Stomach smooth muscle (tissue), 2 donors: ENCODE measurements around the gene TRMO.

Source experiments
- H3K27ac ChIP-seq: one replicate; pipeline ENCODE4 v1.7.0; 2013; ENCODE audit warnings: mild to moderate bottlenecking, low read length, inconsistent platforms
- H3K27me3 ChIP-seq, 2 donors: one replicate each; pipeline ENCODE4 v1.7.0; 2013; ENCODE audit warnings: low read length in 2 of 2; ENCODE audit not compliant: insufficient read depth in 2 of 2, control insufficient read depth in 1 of 2
- H3K36me3 ChIP-seq, 2 donors: one replicate each; pipeline ENCODE4 v1.7.0; 2013; ENCODE audit warnings: low read length in 2 of 2; ENCODE audit not compliant: control insufficient read depth in 2 of 2, insufficient read depth in 2 of 2
- H3K4me1 ChIP-seq: one replicate; pipeline ENCODE4 v1.7.0; 2013; ENCODE audit warnings: low read length; ENCODE audit not compliant: control insufficient read depth, insufficient read depth
- H3K4me3 ChIP-seq, 2 donors: one replicate each; pipeline ENCODE4 v1.7.0; 2013; ENCODE audit warnings: low read length in 2 of 2
- H3K9ac ChIP-seq, 2 donors: one replicate each; pipeline ENCODE4 v1.7.0; 2013; ENCODE audit warnings: low read length in 2 of 2, mild to moderate bottlenecking in 1 of 2
- H3K9me3 ChIP-seq, 2 donors: one replicate each; pipeline ENCODE4 v1.7.0; 2013; ENCODE audit warnings: low read length in 2 of 2; ENCODE audit not compliant: control insufficient read depth in 2 of 2
- donor health status: healthy.
- donor health status: Pancreatic carcinoma.

TRMO gene

DNA sequence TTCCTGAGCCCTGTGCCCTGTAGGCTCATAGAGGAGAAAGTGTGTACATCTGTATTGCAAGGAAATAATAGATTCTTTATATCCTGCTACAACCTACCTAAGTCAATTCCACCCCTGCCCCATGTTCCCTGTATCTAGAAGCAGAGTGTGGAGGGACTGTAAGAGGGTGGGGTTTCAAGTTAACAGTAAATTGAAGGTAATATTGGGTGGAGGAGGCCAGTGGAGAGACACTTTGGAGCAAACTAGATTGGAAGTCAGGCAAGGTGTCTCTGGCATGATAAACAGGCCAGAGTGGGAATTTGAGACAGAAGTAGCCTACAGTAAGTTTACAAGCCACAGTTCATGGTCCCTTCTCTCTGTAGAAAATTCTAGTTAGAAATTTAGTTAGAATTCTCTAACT is 17.9 kb upstream of the TRMO start:
- no peak overlapping the region for H3K27ac ChIP-seq
- H3K36me3 ChIP-seq, result no peaks in the 10 kb centered on the region
- H3K4me3 ChIP-seq, result no peak overlapping the region
- no peaks in the 10 kb centered on the region for H3K9me3 ChIP-seq
- no peaks in the 10 kb centered on the region for H3K4me1 ChIP-seq
- H3K27me3 ChIP-seq, result peaks cover 2 to 9% of the 10 kb centered on the region in 2 donors
- H3K9ac ChIP-seq, result no peak overlapping the region

DNA sequence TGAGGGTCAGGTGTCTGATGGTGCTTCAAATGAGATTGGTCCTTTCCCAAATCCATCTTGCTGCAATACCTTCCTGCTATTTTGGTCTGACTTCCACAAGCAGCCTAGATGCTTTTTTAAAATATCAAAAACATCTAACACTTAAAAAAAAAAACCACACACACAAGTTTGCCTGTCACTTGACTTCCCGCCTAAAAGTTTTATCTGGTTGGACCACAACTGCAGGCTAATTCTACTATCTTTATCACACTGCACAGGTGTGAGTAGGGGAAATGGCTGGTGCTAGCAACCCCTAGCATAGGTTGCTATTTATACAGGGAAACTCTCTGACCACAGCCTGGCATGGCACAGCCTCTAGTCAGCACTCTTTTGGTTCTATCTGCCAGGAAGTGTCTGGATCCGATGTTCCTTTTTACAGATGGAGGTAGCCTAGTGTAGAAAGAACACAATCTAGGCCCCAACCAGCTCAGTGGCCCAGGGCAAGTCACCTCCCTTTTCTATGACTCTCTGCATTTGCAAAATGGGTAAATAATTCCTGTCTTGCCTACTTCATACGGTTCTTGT is 15.9 kb upstream of the TRMO start, which contains the start of gene HEMGN:
TSS of gene HEMGN (minus strand) at position 92 of the 564 bp plus-strand sequence. CDS start at position 56, 36 bp downstream.
- Histone ChIP-seq H3K9me3 (no peaks in the 10 kb centered on the region), H3K4me1 (no peaks in the 10 kb centered on the region), H3K27me3 (peaks cover 0 to 15% of the 10 kb centered on the region in 2 donors), H3K4me3 (no peak within 1 kb of the TSS), H3K27ac (no peak within 1 kb of the TSS), H3K36me3 (no peaks in the 10 kb centered on the region), H3K9ac (no peak within 1 kb of the TSS)

GRCh38 chr9:97936998-97937397 is 14.7 kb upstream of the TRMO start:
- H3K27me3 ChIP-seq, result peaks cover 0 to 16% of the 10 kb centered on the region in 2 donors
- H3K4me1 ChIP-seq, result no peaks in the 10 kb centered on the region
- no peak overlapping the region for H3K4me3 ChIP-seq
- no peaks in the 10 kb centered on the region for H3K36me3 ChIP-seq
- H3K9me3 ChIP-seq, result no peaks in the 10 kb centered on the region
- no peak overlapping the region for H3K9ac ChIP-seq
- H3K27ac ChIP-seq, result no peak overlapping the region

DNA sequence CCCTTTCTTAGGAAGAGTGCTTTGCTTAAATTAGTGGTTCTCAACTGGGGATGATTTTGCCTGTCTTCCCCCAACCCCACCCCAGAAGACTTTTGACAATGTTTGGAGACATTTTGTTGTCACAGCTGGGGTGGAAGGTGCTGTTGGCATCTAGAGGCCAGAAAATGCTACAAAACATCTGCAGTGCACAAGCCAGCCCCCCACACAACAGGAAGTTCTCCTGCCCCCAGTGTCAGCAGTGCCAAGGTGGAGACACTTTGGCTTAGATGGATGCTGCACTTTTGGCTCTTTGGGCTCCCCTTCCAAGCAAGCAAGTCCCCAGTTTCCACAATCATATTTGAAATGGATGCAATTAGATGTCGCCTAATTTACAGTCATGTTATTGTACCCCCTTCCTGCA is 13.0 kb upstream of the TRMO start:
- no peak overlapping the region for H3K27ac ChIP-seq
- H3K36me3 ChIP-seq, result no peaks in the 10 kb centered on the region
- no peak overlapping the region for H3K9ac ChIP-seq
- peaks cover 3 to 20% of the 10 kb centered on the region in 2 donors for H3K27me3 ChIP-seq
- no peak overlapping the region for H3K4me3 ChIP-seq
- H3K9me3 ChIP-seq, result no peaks in the 10 kb centered on the region
- H3K4me1 ChIP-seq, result no peaks in the 10 kb centered on the region

DNA sequence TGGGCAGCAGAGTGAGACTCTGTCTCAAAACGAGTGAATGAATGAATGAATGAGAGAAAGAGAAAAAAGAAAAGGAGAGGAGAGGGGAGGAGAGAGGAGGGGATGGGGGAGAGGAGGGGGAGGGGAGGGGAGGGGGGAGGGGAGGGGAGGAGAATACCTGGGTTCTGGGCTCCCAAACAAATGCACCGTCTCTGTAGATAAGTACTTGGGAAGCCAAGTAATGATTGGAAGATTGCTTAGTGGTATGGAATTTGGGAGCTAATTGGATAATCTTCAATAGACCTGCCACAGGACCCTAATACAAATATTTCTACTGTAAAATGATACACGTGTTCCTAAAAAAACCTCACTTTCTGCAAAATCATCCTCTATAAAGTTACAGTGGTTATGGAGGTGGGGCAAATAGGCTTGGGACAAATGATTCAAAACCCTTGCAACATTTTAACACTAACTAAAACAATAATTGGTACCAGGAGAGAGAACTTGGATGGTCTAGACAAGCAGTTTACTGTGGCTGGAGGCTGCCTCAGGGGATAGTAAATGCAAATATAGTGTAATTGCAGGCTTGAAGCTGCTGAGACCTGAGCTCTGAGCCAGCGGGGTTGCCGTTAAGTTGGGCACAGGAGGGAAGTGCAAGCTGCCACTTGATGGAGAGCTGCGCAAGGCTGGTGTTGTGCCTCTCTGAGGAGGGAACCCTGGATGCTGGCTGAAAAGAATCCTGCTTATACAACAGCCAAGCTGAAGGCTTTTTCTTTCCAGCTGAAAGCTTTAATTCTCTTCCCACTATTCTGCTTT is 12.2 kb upstream of the TRMO start:
- no peak overlapping the region for H3K9ac ChIP-seq
- no peaks in the 10 kb centered on the region for H3K9me3 ChIP-seq
- no peaks in the 10 kb centered on the region for H3K36me3 ChIP-seq
- no peaks in the 10 kb centered on the region for H3K4me1 ChIP-seq
- H3K4me3 ChIP-seq, result no peak overlapping the region
- peaks cover 3 to 20% of the 10 kb centered on the region in 2 donors for H3K27me3 ChIP-seq
- H3K27ac ChIP-seq, result no peak overlapping the region

DNA sequence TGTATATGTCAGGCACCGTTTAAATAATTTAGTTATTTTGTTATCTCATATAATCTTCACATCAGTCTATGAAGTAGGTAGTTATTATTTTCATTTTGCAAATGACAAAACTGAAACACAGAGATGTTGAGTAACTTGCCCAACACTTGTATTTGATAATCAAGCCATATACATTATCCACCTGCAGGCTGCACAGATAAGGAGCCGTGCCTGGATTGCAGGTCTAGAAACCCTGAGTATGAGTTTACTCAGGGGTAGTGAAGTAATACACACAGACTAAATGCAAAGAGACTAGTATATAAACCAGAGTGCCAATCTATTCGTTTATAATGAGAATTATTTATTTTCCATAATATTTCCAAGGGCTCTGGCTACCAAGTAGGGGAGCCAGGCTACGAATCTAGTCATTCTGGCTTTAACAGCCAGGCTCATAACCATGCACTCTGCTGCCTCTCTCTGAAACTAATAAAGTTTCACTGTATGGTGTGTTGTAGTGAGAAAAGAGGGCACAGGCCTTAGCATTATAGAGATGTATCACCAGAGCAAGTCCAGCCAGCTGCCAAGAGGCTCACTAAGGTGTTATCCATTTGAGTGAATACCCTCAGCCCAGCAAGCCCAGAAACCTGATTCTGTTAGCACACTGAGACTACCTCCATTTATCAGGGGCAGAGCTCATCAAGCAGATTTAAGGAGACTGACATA is 11.1 kb upstream of the TRMO start:
- Histone ChIP-seq H3K4me1 (no peaks in the 10 kb centered on the region), H3K27me3 (peaks cover 3 to 20% of the 10 kb centered on the region in 2 donors), H3K9ac (no peak overlapping the region), H3K9me3 (no peaks in the 10 kb centered on the region), H3K4me3 (no peak overlapping the region), H3K27ac (no peak overlapping the region), H3K36me3 (no peaks in the 10 kb centered on the region)

- H3K4me3 ChIP-seq, result no peak overlapping the region
- no peaks in the 10 kb centered on the region for H3K36me3 ChIP-seq
- H3K9ac ChIP-seq, result no peak overlapping the region
- no peak overlapping the region for H3K27ac ChIP-seq
- H3K4me1 ChIP-seq, result no peaks in the 10 kb centered on the region
- no peaks in the 10 kb centered on the region for H3K9me3 ChIP-seq
- peaks cover 6 to 11% of the 10 kb centered on the region in 2 donors for H3K27me3 ChIP-seq
These were observed 8.7 kb upstream of the TRMO start for GRCh38 chr9:97930972-97931371.

DNA sequence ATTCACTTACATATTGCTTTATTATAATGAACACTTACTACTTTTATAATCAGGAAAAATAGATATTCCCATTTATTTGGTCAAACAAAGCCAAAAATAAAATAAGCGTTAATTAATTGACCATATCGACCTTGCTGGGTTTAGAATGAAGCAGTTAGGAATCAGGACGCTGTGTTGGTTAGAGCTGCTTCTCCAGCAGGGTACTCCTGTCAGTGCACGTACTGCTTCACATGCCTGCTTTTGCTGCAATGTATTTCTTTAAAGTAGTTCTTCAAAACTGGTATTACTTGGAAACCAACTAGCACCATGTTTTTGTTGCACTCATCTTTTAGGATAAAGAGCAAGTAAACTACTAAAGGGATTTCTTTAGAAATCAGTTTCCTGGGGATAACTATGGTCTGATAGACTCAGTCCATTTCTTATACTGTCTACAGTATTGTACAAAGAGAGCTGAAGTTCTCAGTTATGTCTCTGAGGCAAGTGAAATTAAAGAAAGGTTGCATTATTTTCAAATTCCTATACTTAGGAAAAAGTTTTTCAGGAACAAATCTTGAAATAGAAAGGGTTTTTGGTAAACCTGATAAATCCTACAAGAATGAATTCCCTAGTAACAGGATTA is 6.8 kb upstream of the TRMO start:
- Histone ChIP-seq H3K9ac (no peak overlapping the region), H3K27me3 (peaks cover 6% of the 10 kb centered on the region in 2 donors), H3K9me3 (no peaks in the 10 kb centered on the region), H3K4me3 (no peak overlapping the region), H3K4me1 (no peaks in the 10 kb centered on the region), H3K36me3 (no peaks in the 10 kb centered on the region), H3K27ac (no peak overlapping the region)

DNA sequence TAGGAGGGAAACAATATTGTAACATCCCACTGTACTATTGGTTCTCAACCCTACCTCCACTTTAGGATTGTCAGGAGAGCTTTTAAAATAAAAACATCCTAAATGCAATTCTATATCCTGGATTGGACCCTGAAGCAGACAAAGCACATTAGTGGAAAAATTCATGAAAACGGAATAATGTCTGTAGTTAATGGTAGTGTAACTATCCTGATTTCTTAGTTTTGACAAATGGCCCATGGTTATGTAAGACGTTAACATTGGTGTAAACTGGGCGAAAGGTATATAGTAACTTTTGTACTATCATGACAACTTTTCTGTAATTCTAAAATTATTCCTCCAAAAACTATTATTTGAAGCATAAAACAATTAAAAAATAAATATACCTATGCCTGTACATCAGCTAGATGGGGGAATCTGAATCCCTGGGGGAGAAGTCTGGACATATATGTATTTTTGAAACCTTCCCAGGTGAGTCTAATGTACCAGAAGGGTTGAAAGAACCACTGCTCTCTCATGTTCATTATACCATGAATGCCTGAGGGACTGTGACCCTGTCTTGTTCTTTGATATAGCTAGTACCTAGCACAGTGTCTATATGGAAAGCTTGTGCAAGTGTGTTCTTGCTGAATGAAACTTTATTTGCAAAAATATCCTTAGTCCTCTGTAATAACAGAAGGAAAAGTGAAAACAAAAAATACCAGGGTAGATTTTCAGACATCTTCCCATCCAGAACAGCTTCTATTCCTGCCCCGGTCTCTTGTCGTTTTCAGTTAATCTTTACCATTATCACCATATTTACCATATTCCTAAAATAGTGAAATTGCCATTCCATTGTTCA is 3.4 kb upstream of the TRMO start:
- peaks cover 0 to 3% of the 10 kb centered on the region in 2 donors for H3K27me3 ChIP-seq
- no peaks in the 10 kb centered on the region for H3K36me3 ChIP-seq
- H3K27ac ChIP-seq, result no peak overlapping the region
- no peaks in the 10 kb centered on the region for H3K9me3 ChIP-seq
- H3K4me1 ChIP-seq, result peaks cover 2% of the 10 kb centered on the region
- no peak overlapping the region for H3K4me3 ChIP-seq
- H3K9ac ChIP-seq, result no peak overlapping the region

DNA sequence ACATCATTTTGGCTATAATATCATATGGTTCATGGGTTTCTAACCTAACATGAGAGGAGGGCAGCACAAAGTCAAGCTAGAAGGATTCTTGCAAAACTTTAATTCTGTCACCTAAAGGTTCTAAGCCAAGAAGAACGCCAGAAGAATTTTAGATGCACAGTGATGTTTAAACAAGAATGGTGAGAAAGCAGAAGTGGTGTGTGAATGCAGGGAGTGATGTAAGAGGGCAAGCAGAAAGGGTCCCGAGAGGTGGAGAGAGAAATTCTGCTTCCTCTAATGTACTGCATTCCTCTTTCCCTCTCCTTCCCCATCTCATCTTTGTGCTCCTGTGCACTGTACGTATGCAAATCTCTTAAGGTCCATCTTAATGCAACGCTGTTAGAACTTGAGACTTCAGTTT is 2.1 kb upstream of the TRMO start:
- H3K9ac ChIP-seq, result no peak overlapping the region
- H3K4me1 ChIP-seq, result peaks cover 2% of the 10 kb centered on the region

More for the DNA sequence above, 2.1 kb upstream of the TRMO start:
- Histone ChIP-seq H3K4me3 (no peak overlapping the region), H3K27me3 (peaks cover 0 to 3% of the 10 kb centered on the region in 2 donors), H3K36me3 (no peaks in the 10 kb centered on the region), H3K27ac (no peak overlapping the region), H3K9me3 (no peaks in the 10 kb centered on the region)
